ENCODE data around the gene GIMAP8. TPM values are rescaled to one million over a fixed set of nuclear protein-coding genes. Genes with fewer than 3 reads are reported as not detected.

GIMAP8 gene
- total and polyA plus RNA-seq, 2 of the 8 experiments (the other 6 are each of a cell fraction or from before 2014, with no cell fraction given) = not detected

GRCh38 chr7:150417239-150417638, 33.2 kb upstream of the GIMAP8 start:
- Histone ChIP-seq H4K5ac (ENCODE audit: insufficient read length, low read depth, low read length) (no peak overlapping the region), H3K18ac (ENCODE audit: extremely low read depth, low read length) (no peak overlapping the region), H3K4me3 (ENCODE audit: extremely low read depth in 1 of 4, insufficient read depth in 2 of 4, low read depth in 3 of 4, low read length in 4 of 4) (no peak overlapping the region), H2BK5ac (ENCODE audit: low read depth, low read length) (no peak overlapping the region), H2BK20ac (ENCODE audit: low read length) (no peak overlapping the region), H3K4me1 (replicated peaks in 1 of 4; ENCODE audit: control insufficient read depth in 3 of 4, insufficient read depth in 4 of 4, low read length in 3 of 4) (peaks cover 0 to 3% (median 0%) of the 10 kb centered on the region in 4 experiments; a peak in 2 of 7 replicates), H4K91ac (replicated peaks; ENCODE audit: insufficient read length, low read length) (peak overlapping the region; percentile 64), H3K4me2 (ENCODE audit: insufficient read depth in 1 of 2, low read depth in 2 of 2, low read length in 2 of 2) (no peak overlapping the region), H3K79me1 (ENCODE audit: low read depth, low read length) (no peaks in the 10 kb centered on the region), H2AFZ (ENCODE audit: low read length) (no peak overlapping the region), H3K79me2 (ENCODE audit: control insufficient read depth in 1 of 2, insufficient read depth in 2 of 2, low read length in 2 of 2) (no peaks in the 10 kb centered on the region), H2BK15ac (ENCODE audit: low read length) (no peak overlapping the region), H4K8ac (ENCODE audit: extremely low read depth, insufficient read depth, low read length) (no peak overlapping the region), H2BK120ac (replicated peaks; ENCODE audit: low read depth, low read length) (peak overlapping the region; percentile 39), H3K23ac (ENCODE audit: insufficient read length) (no peak overlapping the region), H3K9me3 (ENCODE audit: insufficient read depth in 2 of 2, low read depth in 1 of 2, low read length in 1 of 2) (no peaks in the 10 kb centered on the region), H3K27me3 (replicated peaks in 1 of 4; ENCODE audit: control insufficient read depth in 3 of 4, extremely low read depth in 1 of 4, insufficient read depth in 3 of 4, low read length in 3 of 4) (no peaks in the 10 kb centered on the region), H3K9ac (replicated peaks in 1 of 4; ENCODE audit: extremely low read depth in 1 of 4, low read depth in 3 of 4, low read length in 3 of 4) (no peak overlapping the region), H4K20me1 (replicated peaks in 1 of 2; ENCODE audit: control insufficient read depth in 1 of 2, insufficient read depth in 2 of 2, low read length in 2 of 2) (no peaks in the 10 kb centered on the region), H3K23me2 (ENCODE audit: low read depth, low read length) (no peaks in the 10 kb centered on the region), H3K36me3 (ENCODE audit: control insufficient read depth in 2 of 4, insufficient read depth in 4 of 4, low read length in 3 of 4) (peaks cover 0 to under 1% (median 0%) of the 10 kb centered on the region in 4 experiments; a peak in 1 of 8 replicates), H3K27ac (ENCODE audit: low read depth, low read length) (no peak overlapping the region), H3K56ac (replicated peaks; ENCODE audit: insufficient read length, low read depth, low read length) (no peak overlapping the region), H2AK5ac (ENCODE audit: low read depth, low read length) (no peak overlapping the region), H2BK12ac (ENCODE audit: low read depth, low read length) (no peak overlapping the region), H3K4ac (replicated peaks; ENCODE audit: insufficient read length, low read depth, low read length) (no peak overlapping the region), H3K14ac (ENCODE audit: insufficient read length) (no peak overlapping the region)
- FAIRE-seq = no peak
- ChIA-PET CTCF (ENCODE audit: partially characterized antibody) (interaction anchor here (0.6 to 2.2 kb wide), 13 partner anchors 11 to 127 kb away, joined by 3 to 6 read pairs (median 4); partner anchors contain the start of gene RARRES2), POLR2A (ENCODE audit: partially characterized antibody) (interaction anchor here (0.7 to 2.9 kb wide), 7 partner anchors 9 to 77 kb away, joined by 3 to 12 read pairs (median 4); partner anchors contain the start of gene REPIN1)
- DNase-seq (ENCODE audit: low read depth in 1 of 2, low spot score in 2 of 2) = peak in 1 of 2 experiments; percentile 39
- no peak for TF ChIP-seq YY1 (IDR thresholded peaks at IDR 0.05; ENCODE audit: low read depth, low read length)
- no peak for TF ChIP-seq RFX5 (IDR thresholded peaks at IDR 0.05; ENCODE audit: borderline replicate concordance, low read depth, low read length)
- WGBS, 2 experiments (ENCODE audit: extremely low coverage in 1 of 2, insufficient coverage in 1 of 2, insufficient read length in 1 of 2, insufficient replicate concordance in 2 of 2, low coverage in 1 of 2, low lambda C conversion rate in 2 of 2, missing lambda C conversion rate in 1 of 2) = 91% methylated on average over 10 of the region's 10 CpGs; no CpG with 5 or more reads in 1 of the 2 experiments

Measured in H1 (cell line).